ENCODE results near the gene STRN. TPM values are rescaled to one million over a fixed set of nuclear protein-coding genes. Genes with fewer than 3 reads are reported as not detected.
"Not testable (repeated sequence)": the region's sequence is repeated elsewhere in the genome, so short reads cannot be mapped to it uniquely, and the experiment has no call there.

STRN gene
- total RNA-seq, 1 donor from 2014 or later = 19.2 TPM

DNA sequence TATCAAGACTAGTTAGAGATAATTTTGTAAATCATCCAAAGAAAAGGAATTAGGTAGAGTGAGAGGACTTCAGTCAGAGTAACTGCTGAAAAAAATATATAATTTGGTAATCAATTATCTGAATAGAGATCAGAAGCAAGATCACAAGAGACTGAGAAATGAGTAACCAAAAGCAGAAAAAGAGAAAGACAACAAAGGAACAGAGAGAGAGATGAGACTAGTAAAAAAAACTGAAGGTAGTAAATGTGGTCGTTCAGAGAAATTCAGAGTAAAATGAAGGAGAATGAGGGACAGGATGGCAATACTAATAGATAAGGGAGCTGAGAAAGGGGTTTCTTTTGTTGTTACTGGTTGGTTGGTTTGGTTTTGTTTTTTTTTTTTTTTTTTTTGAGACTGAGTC lies 16.5 kb downstream of the STRN start:
- H3K4me3 ChIP-seq (ENCODE audit: low read depth, low read length) = no peak overlapping the region
- no peaks in the 10 kb centered on the region for H3K27me3 ChIP-seq (ENCODE audit: control insufficient read depth, insufficient read depth, low read length)
- peaks cover 1% of the 10 kb centered on the region for H3K36me3 ChIP-seq (ENCODE audit: control insufficient read depth, insufficient read depth, low read length)
- FAIRE-seq (no peak), DNase-seq (ENCODE audit: low read depth) (no peak)
- TF ChIP-seq CTCF (IDR thresholded peaks at IDR 0.05; ENCODE audit: insufficient read depth, low read length, severe bottlenecking) = no peak

DNA sequence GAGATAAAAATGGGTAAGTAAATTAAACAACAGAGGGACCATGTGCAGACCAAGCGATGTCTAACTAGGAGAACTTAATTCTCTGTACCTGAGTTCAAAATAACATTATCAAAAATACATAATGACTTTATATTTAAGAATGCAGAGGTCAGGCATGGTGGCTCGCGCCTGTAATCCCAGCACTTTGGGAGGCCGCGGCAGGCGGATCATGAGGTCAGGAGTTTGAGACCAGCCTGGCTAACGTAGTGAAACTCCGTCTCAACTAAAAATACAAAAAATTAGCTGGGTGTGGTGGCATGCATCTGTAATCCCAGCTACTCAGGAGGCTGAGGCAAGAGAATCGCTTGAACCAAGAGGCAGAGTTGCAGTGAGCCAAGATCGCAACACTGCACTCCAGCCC lies 21.1 kb downstream of the STRN start:
- not testable (repeated sequence) for FAIRE-seq; DNase-seq (ENCODE audit: low read depth); H3K36me3 ChIP-seq (ENCODE audit: control insufficient read depth, insufficient read depth, low read length)

DNA sequence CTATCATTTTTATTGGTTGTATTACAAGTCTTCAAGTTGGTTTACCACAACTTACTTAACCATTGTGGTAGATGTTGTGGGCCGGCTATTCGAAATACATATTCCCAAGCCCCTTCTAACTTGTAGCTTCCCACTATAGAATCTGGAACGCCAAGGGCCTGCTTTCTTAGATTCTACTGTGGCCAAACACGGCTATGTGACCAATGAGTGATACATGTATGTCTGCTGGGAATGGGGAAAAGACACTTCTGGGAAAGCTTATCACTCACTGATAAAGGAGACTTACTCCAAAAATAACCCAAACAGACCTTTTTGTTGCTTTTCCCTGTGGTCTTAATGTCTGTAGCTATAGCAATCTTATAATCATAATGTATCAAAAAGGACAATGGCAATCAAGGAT lies 24.5 kb downstream of the STRN start:
- Histone ChIP-seq H3K27me3 (ENCODE audit: control insufficient read depth, insufficient read depth, low read length) (no peaks in the 10 kb centered on the region), H3K36me3 (ENCODE audit: control insufficient read depth, insufficient read depth, low read length) (no peaks in the 10 kb centered on the region), H3K4me3 (ENCODE audit: low read depth, low read length) (no peak overlapping the region)
- DNase-seq (ENCODE audit: low read depth) (no peak), FAIRE-seq (no peak)
- TF ChIP-seq CTCF (IDR thresholded peaks at IDR 0.05; ENCODE audit: insufficient read depth, low read length, severe bottlenecking) = no peak

More for the DNA sequence above, 21.1 kb downstream of the STRN start:
- H3K27me3 ChIP-seq (ENCODE audit: control insufficient read depth, insufficient read depth, low read length); H3K4me3 ChIP-seq (ENCODE audit: low read depth, low read length): not testable (repeated sequence)

DNA sequence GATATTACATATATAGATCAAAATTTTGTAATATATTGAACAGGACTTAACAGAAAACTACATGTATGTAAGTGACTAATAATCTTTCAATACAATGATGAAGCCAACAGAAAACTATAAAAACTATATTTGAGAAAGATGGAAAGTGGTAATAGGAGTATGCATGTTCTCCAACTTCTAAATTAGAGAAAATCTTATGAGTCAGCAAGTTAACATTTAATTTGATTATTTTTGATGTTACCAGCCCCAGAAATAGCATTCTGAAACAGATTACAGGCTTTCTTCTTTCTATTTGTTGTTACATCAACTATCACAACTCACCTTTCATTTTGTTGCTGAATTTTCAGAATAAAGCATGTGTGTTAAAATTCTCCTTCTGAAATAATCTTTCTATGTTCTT lies 29.8 kb downstream of the STRN start:
- not testable (repeated sequence) for FAIRE-seq; H3K36me3 ChIP-seq (ENCODE audit: control insufficient read depth, insufficient read depth, low read length); DNase-seq (ENCODE audit: low read depth); H3K4me3 ChIP-seq (ENCODE audit: low read depth, low read length); H3K27me3 ChIP-seq (ENCODE audit: control insufficient read depth, insufficient read depth, low read length)

DNA sequence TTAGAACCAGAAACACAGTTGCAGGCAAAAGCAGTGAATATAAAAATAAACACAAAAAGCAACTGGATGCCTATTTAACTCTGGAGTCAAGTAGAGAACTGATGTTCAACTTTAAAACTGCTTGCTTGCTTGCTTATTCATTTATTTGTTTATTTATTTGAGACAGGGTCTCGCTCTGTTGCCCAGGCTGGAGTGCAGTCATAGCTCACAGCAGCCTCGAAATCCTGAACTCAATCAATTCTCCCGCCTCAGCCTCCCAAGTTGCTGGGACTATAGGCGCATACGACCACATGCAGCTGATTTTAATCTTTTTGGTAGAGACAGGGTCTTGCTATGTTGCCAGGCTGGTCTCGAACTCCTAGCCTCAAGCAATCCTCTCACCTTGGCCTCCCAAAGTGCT lies 34.6 kb downstream of the STRN start:
- H3K4me3 ChIP-seq (ENCODE audit: low read depth, low read length); H3K27me3 ChIP-seq (ENCODE audit: control insufficient read depth, insufficient read depth, low read length); H3K36me3 ChIP-seq (ENCODE audit: control insufficient read depth, insufficient read depth, low read length); FAIRE-seq; DNase-seq (ENCODE audit: low read depth): not testable (repeated sequence)

GRCh38 chr2:36930787-36931410 lies 35.4 kb downstream of the STRN start:
- peak; percentile 93 for DNase-seq (ENCODE audit: low read depth)
- H3K27me3 ChIP-seq (ENCODE audit: control insufficient read depth, insufficient read depth, low read length); H3K4me3 ChIP-seq (ENCODE audit: low read depth, low read length); H3K36me3 ChIP-seq (ENCODE audit: control insufficient read depth, insufficient read depth, low read length); FAIRE-seq: not testable (repeated sequence)

DNA sequence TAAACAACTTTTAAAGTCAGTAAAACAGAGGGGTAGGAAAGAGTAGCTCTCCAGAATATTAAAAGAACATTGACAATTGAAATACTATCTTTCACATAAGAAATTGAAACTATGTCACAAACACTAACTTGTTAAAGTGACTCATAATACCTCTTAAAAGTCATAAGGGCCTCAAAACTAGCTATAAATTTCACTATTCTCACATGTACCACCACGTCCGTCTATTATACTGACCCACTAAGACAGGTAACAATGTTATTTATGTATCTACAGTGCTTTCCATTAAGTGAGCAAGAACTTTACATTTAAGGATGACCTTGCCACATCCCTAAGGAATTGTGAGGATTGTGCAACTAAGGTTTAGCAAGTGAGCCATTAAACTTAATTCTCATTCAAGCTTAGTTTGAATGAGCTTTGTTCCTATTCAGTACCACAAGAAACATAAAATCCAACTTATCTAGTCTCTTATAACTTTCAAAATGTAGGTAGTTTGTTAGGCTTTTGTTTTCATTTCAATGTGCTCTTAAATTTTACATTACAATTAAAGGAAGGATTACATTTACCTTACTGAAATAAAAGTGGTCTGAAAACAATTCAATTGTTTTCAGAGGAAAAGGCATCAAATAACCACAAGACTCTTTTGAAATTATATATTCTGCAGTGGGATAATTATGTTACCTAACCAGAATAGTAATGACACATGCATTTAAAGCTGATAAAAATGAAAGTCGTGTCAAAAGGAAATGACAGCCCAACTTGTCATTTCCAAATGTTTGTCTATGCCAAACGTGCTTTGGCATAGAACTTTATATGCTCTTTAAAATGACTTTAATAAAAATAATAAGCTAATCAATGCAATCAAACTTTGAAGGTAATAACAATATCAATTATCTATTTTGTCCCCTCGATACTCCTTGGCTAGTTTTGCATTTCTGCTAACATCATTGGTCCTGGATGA lies 39.9 kb downstream of the STRN start:
- not testable (repeated sequence) for H3K4me3 ChIP-seq (ENCODE audit: low read depth, low read length); H3K27me3 ChIP-seq (ENCODE audit: control insufficient read depth, insufficient read depth, low read length); H3K36me3 ChIP-seq (ENCODE audit: control insufficient read depth, insufficient read depth, low read length); FAIRE-seq
- DNase-seq (ENCODE audit: low read depth) = peak; percentile 42

DNA sequence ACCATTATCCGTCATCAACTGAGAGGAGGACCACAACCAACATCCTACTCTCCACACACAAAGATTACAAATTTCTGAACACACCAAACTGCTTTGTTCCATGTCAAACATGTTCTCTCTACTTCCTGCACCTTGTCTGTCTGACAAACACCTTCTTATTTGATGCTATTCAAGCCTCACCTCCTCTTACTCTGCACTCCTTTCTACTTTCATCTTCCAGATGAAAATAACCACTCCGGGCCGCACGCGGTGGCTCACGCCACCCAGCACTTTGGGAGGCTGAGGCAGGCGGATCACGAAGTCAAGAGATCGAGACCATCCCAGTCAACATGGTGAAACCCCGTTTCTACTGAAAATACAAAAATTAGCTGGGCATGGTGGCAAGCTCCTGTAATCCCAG lies 43.7 kb downstream of the STRN start:
- not testable (repeated sequence) for H3K27me3 ChIP-seq (ENCODE audit: control insufficient read depth, insufficient read depth, low read length); H3K4me3 ChIP-seq (ENCODE audit: low read depth, low read length); H3K36me3 ChIP-seq (ENCODE audit: control insufficient read depth, insufficient read depth, low read length); DNase-seq (ENCODE audit: low read depth); FAIRE-seq
